PFSK-1 (cell line): ENCODE results near the gene ATP11A.

Experiments used
- FOXP2 ChIP-seq: optimal IDR thresholded peaks from 2 replicates; pipeline ENCODE3; 2011; ENCODE audit warnings: borderline replicate concordance, control low read depth, inconsistent platforms; ENCODE audit not compliant: insufficient read depth; ENCODE audit errors: extremely low read length, extremely low read depth
- POLR2AphosphoS5 ChIP-seq: IDR thresholded peaks from 2 replicates; pipeline ENCODE4 v1.6.1; 2012; ENCODE audit warnings: low read depth, mild to moderate bottlenecking, control low read depth, low read length, moderate library complexity
- REST ChIP-seq, 2 experiments: IDR thresholded peaks; 2 replicates each; pipeline versions ENCODE4 v1.6.1 to v1.8.0; 2011 to 2012; ENCODE audit warnings: low read depth in 2 of 2, low read length in 2 of 2, control low read depth in 1 of 2, inconsistent platforms in 1 of 2, mild to moderate bottlenecking in 1 of 2, moderate library complexity in 1 of 2; ENCODE audit not compliant: insufficient read depth in 1 of 2
- SIN3A ChIP-seq: IDR thresholded peaks from 2 replicates; pipeline ENCODE4 v1.6.1; 2012; ENCODE audit warnings: mild to moderate bottlenecking, low read length, moderate library complexity, borderline replicate concordance; ENCODE audit not compliant: insufficient read depth
- TAF1 ChIP-seq: IDR thresholded peaks from 2 replicates; pipeline ENCODE4 v1.6.1; 2012; ENCODE audit warnings: low read length, control low read depth, borderline replicate concordance; ENCODE audit not compliant: insufficient read depth

ATP11A gene

GRCh38 chr13:112647256-112647655, 42.6 kb upstream of the ATP11A start:
- no peak for TF ChIP-seq FOXP2
- TF ChIP-seq REST (IDR thresholded peaks at IDR 0.05; ENCODE audit: insufficient read depth in 1 of 2, low read depth in 2 of 2, low read length in 2 of 2): no peak
- no peak for TF ChIP-seq TAF1
- TF ChIP-seq POLR2AphosphoS5: no peak

DNA sequence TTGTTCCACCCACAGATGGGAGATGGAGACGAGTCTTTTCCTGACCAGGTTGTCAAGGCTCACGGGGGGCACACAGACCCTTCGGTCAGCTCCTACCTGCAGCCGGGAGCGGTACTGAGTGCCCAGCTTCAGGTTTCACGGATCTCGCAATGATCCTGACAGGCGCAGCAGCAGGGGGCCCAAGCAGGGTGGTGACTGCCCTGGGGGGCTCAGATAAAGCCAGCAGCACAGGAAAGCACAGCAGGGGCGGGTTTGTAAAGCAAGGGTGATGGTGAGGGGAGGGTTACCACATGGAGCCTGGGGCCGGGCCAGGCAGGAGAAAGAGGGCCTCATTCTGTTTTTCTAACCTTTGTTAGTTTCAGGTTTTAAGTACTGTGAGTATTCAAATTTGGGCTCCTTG, 41.7 kb upstream of the ATP11A start:
- TF ChIP-seq TAF1: no peak
- no peak for TF ChIP-seq REST (IDR thresholded peaks at IDR 0.05; ENCODE audit: insufficient read depth in 1 of 2, low read depth in 2 of 2, low read length in 2 of 2)
- no peak for TF ChIP-seq FOXP2
- no peak for TF ChIP-seq POLR2AphosphoS5
- no peak for TF ChIP-seq SIN3A

GRCh38 chr13:112648966-112649690, 40.7 kb upstream of the ATP11A start:
- TF ChIP-seq FOXP2 (no peak), SIN3A (no peak), POLR2AphosphoS5 (no peak), TAF1 (no peak), REST (IDR thresholded peaks at IDR 0.05; ENCODE audit: insufficient read depth in 1 of 2, low read depth in 2 of 2, low read length in 2 of 2) (no peak)

GRCh38 chr13:112651311-112651710, 38.5 kb upstream of the ATP11A start:
- TF ChIP-seq REST (IDR thresholded peaks at IDR 0.05; ENCODE audit: insufficient read depth in 1 of 2, low read depth in 2 of 2, low read length in 2 of 2): no peak
- no peak for TF ChIP-seq FOXP2
- TF ChIP-seq SIN3A: no peak
- TF ChIP-seq POLR2AphosphoS5: no peak
- TF ChIP-seq TAF1: no peak
